H1 (cell line): ENCODE measurements around the gene FBXL14. TPM values are rescaled to one million over a fixed set of nuclear protein-coding genes. Genes with fewer than 3 reads are reported as not detected.

Experiments
- CTCF ChIA-PET: fragments of 300-600 bp; sonication (Branson Sonifier 250); formaldehyde crosslinking; loops from one replicate; lab custom pipeline; 2021; ENCODE audit not compliant: partially characterized antibody; lab: Charles Lee
- POLR2A ChIA-PET: fragments of 300-600 bp; sonication (Branson Sonifier 250); formaldehyde crosslinking; loops from one replicate; lab custom pipeline; 2021; ENCODE audit warnings: inconsistent platforms; ENCODE audit not compliant: partially characterized antibody; lab: Charles Lee
- DNase-seq, 2 experiments: peaks; one replicate each; pipeline versions ENCODE4 v3.0.0 to v3.0.0-alpha.2; 2010 to 2022; ENCODE audit warnings: low spot score in 2 of 2, low read depth in 1 of 2, mixed read lengths in 1 of 2
- FAIRE-seq: peaks from 2 replicates; lab custom pipeline; 2011; peaks lifted over from hg19 to GRCh38; lab: Jason Lieb, UNC
- H2AFZ ChIP-seq: 2 replicates; pipeline ENCODE4 v1.8.1; 2012; ENCODE audit warnings: low read length, inconsistent platforms
- H2AK5ac ChIP-seq: 2 replicates; pipeline ENCODE4 v1.6.1; 2013; ENCODE audit warnings: low read depth, low read length
- H2BK120ac ChIP-seq: replicated peaks from 2 replicates; pipeline ENCODE3; 2013; ENCODE audit warnings: low read depth, low read length, inconsistent platforms
- H2BK12ac ChIP-seq: 2 replicates; pipeline ENCODE4 v1.6.1; 2013; ENCODE audit warnings: low read depth, low read length
- H2BK15ac ChIP-seq: 2 replicates; pipeline ENCODE4 v1.6.1; 2013; ENCODE audit warnings: low read length
- H2BK20ac ChIP-seq: 2 replicates; pipeline ENCODE4 v1.6.1; 2013; ENCODE audit warnings: low read length
- H2BK5ac ChIP-seq: 2 replicates; pipeline ENCODE4 v1.6.1; 2013; ENCODE audit warnings: low read depth, low read length
- H3K14ac ChIP-seq: 2 replicates; pipeline ENCODE4 v1.6.1; 2013; ENCODE audit warnings: inconsistent platforms; ENCODE audit not compliant: insufficient read length
- H3K18ac ChIP-seq: 2 replicates; pipeline ENCODE4 v1.6.1; 2013; ENCODE audit warnings: low read length; ENCODE audit errors: extremely low read depth
- H3K23ac ChIP-seq: 2 replicates; pipeline ENCODE4 v1.6.1; 2013; ENCODE audit warnings: inconsistent platforms; ENCODE audit not compliant: insufficient read length
- H3K23me2 ChIP-seq: 2 replicates; pipeline ENCODE4 v1.6.1; 2013; ENCODE audit warnings: low read depth, low read length
- H3K27ac ChIP-seq: 2 replicates; pipeline ENCODE4 v1.6.1; 2011; ENCODE audit warnings: low read depth, low read length, inconsistent platforms
- H3K27me3 ChIP-seq, 4 experiments: replicated peaks in 1 of 4; 1 replicate in 1 of 4; 2 replicates in 3 of 4; pipeline versions ENCODE4 v1.6.1 to v1.8.1; 2011 to 2013; ENCODE audit warnings: low read length in 3 of 4, mild to moderate bottlenecking in 3 of 4, inconsistent platforms in 2 of 4, mixed read lengths in 2 of 4, moderate library complexity in 1 of 4; ENCODE audit not compliant: control insufficient read depth in 3 of 4, insufficient read depth in 3 of 4; ENCODE audit errors: extremely low read depth in 1 of 4
- H3K36me3 ChIP-seq, 4 experiments: 2 replicates each; pipeline versions ENCODE4 v1.6.1 to v1.8.1; 2011 to 2013; ENCODE audit warnings: mild to moderate bottlenecking in 4 of 4, low read length in 3 of 4, moderate library complexity in 2 of 4, control low read depth in 1 of 4, inconsistent platforms in 1 of 4; ENCODE audit not compliant: insufficient read depth in 4 of 4, control insufficient read depth in 2 of 4
- H3K4ac ChIP-seq: replicated peaks from 2 replicates; pipeline ENCODE3; 2013; ENCODE audit warnings: low read length, low read depth, mixed read lengths, inconsistent platforms; ENCODE audit not compliant: insufficient read length
- H3K4me1 ChIP-seq, 4 experiments: replicated peaks in 1 of 4; 1 replicate in 1 of 4; 2 replicates in 3 of 4; pipeline versions ENCODE4 v1.6.1 to v1.8.1; 2011 to 2013; ENCODE audit warnings: low read length in 3 of 4, inconsistent platforms in 2 of 4, mixed read lengths in 1 of 4; ENCODE audit not compliant: insufficient read depth in 4 of 4, control insufficient read depth in 3 of 4
- H3K4me2 ChIP-seq, 2 experiments: 2 replicates each; pipeline versions ENCODE4 v1.6.1 to v1.8.1; 2011 to 2013; ENCODE audit warnings: low read depth in 2 of 2, low read length in 2 of 2, control low read depth in 1 of 2, inconsistent platforms in 1 of 2, mild to moderate bottlenecking in 1 of 2; ENCODE audit not compliant: insufficient read depth in 1 of 2
- H3K4me3 ChIP-seq, 4 experiments: fragments of 200-600, 300-600 bp in 1 of 4; sonication (generic), shearing (Covaris generic), sonication (Bioruptor Twin) in 1 of 4; 2 replicates each; pipeline versions ENCODE4 v1.5.1 to v1.8.1; 2011 to 2016; ENCODE audit warnings: low read length in 4 of 4, low read depth in 3 of 4, control low read depth in 2 of 4, inconsistent platforms in 2 of 4, mild to moderate bottlenecking in 2 of 4, mixed read lengths in 1 of 4, moderate library complexity in 1 of 4; ENCODE audit not compliant: insufficient read depth in 2 of 4; ENCODE audit errors: extremely low read depth in 1 of 4
- H3K56ac ChIP-seq: replicated peaks from 2 replicates; pipeline ENCODE3; 2013; ENCODE audit warnings: low read depth, mild to moderate bottlenecking, mixed read lengths, low read length, inconsistent platforms; ENCODE audit not compliant: insufficient read length
- H3K79me1 ChIP-seq: 2 replicates; pipeline ENCODE4 v1.6.1; 2013; ENCODE audit warnings: low read depth, low read length, control low read depth
- H3K79me2 ChIP-seq, 2 experiments: 2 replicates each; pipeline versions ENCODE4 v1.6.1 to v1.8.1; 2012 to 2013; ENCODE audit warnings: low read length in 2 of 2, mild to moderate bottlenecking in 2 of 2, inconsistent platforms in 1 of 2; ENCODE audit not compliant: insufficient read depth in 2 of 2, control insufficient read depth in 1 of 2
- H3K9ac ChIP-seq, 4 experiments: replicated peaks in 1 of 4; 1 replicate in 1 of 4; 2 replicates in 3 of 4; pipeline versions ENCODE4 v1.6.1 to v1.8.1; 2011 to 2013; ENCODE audit warnings: low read depth in 3 of 4, low read length in 3 of 4, control low read depth in 2 of 4, mild to moderate bottlenecking in 2 of 4, moderate library complexity in 2 of 4, inconsistent platforms in 1 of 4; ENCODE audit errors: extremely low read depth in 1 of 4
- H3K9me3 ChIP-seq, 2 experiments: 2 replicates each; pipeline versions ENCODE4 v1.6.1 to v1.8.1; 2012 to 2013; ENCODE audit warnings: mild to moderate bottlenecking in 2 of 2, moderate library complexity in 2 of 2, control low read depth in 1 of 2, inconsistent platforms in 1 of 2, low read depth in 1 of 2, low read length in 1 of 2, mixed read lengths in 1 of 2; ENCODE audit not compliant: insufficient read depth in 2 of 2
- H4K20me1 ChIP-seq, 2 experiments: replicated peaks in 1 of 2; 2 replicates each; pipeline versions ENCODE3 to v1.8.1; 2011 to 2013; ENCODE audit warnings: inconsistent platforms in 2 of 2, low read length in 2 of 2, mild to moderate bottlenecking in 1 of 2; ENCODE audit not compliant: insufficient read depth in 2 of 2, control insufficient read depth in 1 of 2
- H4K5ac ChIP-seq: 2 replicates; pipeline ENCODE4 v1.6.1; 2013; ENCODE audit warnings: low read length, low read depth, mixed read lengths, inconsistent platforms; ENCODE audit not compliant: insufficient read length
- H4K8ac ChIP-seq: 2 replicates; pipeline ENCODE4 v1.8.0; 2013; ENCODE audit warnings: mild to moderate bottlenecking, moderate library complexity, low read length, inconsistent platforms; ENCODE audit not compliant: insufficient read depth; ENCODE audit errors: extremely low read depth
- H4K91ac ChIP-seq: replicated peaks from 2 replicates; pipeline ENCODE3; 2013; ENCODE audit warnings: low read length, mixed read lengths, inconsistent platforms; ENCODE audit not compliant: insufficient read length
- BCL11A ChIP-seq, 2 experiments: IDR thresholded peaks; one replicate each; pipeline ENCODE4 v1.6.1; 2011; ENCODE audit warnings: low read depth in 2 of 2, low read length in 2 of 2, mild to moderate bottlenecking in 2 of 2
- BRCA1 ChIP-seq: IDR thresholded peaks from 2 replicates; pipeline ENCODE4 v1.6.1; 2012; ENCODE audit warnings: low read depth, low read length, improper control_type of control experiment
- CHD2 ChIP-seq: IDR thresholded peaks from 2 replicates; pipeline ENCODE4 v1.6.1; 2012; ENCODE audit warnings: low read length, improper control_type of control experiment
- GTF2F1 ChIP-seq: IDR thresholded peaks from 2 replicates; pipeline ENCODE4 v1.6.1; 2012; ENCODE audit warnings: low read depth, low read length, improper control_type of control experiment, borderline replicate concordance
- KDM5A ChIP-seq: fragments of 200-600 bp; IDR thresholded peaks from 2 replicates; pipeline ENCODE4 v1.7.1; 2012; ENCODE audit warnings: mild to moderate bottlenecking, low read length, inconsistent platforms, mixed read lengths
- MAFK ChIP-seq: IDR thresholded peaks from 2 replicates; pipeline ENCODE4 v1.6.1; 2012; ENCODE audit warnings: low read depth, mild to moderate bottlenecking, improper control_type of control experiment, low read length
- POLR2A ChIP-seq, 2 experiments: IDR thresholded peaks; 1 replicate in 1 of 2; 2 replicates in 1 of 2; pipeline ENCODE4 v1.6.1; 2011; ENCODE audit warnings: low read depth in 2 of 2, low read length in 2 of 2, mild to moderate bottlenecking in 2 of 2; ENCODE audit errors: control extremely low read depth in 1 of 2
- POLR2AphosphoS5 ChIP-seq: IDR thresholded peaks from 2 replicates; pipeline ENCODE4 v1.6.1; 2011; ENCODE audit warnings: low read depth, low read length
- RAD21 ChIP-seq, 2 experiments: IDR thresholded peaks in 1 of 2; conservative IDR thresholded peaks in 1 of 2; 2 replicates each; pipeline ENCODE4 v1.6.1; 2011; ENCODE audit warnings: low read depth in 2 of 2, low read length in 2 of 2, improper control_type of control experiment in 1 of 2, inconsistent platforms in 1 of 2, mild to moderate bottlenecking in 1 of 2, moderate library complexity in 1 of 2
- RFX5 ChIP-seq: IDR thresholded peaks from 2 replicates; pipeline ENCODE4 v1.6.1; 2011; ENCODE audit warnings: low read depth, low read length, improper control_type of control experiment, borderline replicate concordance
- SIX5 ChIP-seq: IDR thresholded peaks from 2 replicates; pipeline ENCODE4 v1.6.1; 2011; ENCODE audit warnings: mild to moderate bottlenecking, low read depth, low read length
- SP1 ChIP-seq: IDR thresholded peaks from 2 replicates; pipeline ENCODE4 v1.6.1; 2011; ENCODE audit warnings: low read depth, low read length
- TBP ChIP-seq: IDR thresholded peaks from 2 replicates; pipeline ENCODE4 v1.6.1; 2011; ENCODE audit warnings: low read depth, low read length, improper control_type of control experiment
- WGBS, 2 experiments: shearing (Covaris generic) in 1 of 2; methylation state at CpG; one replicate each; pipeline versions ENCODE4 v1.1.6 to v1.1.7; 2013 to 2015; ENCODE audit warnings: low lambda C conversion rate in 2 of 2, mixed read lengths in 2 of 2, inconsistent platforms in 1 of 2, low coverage in 1 of 2, missing lambda C conversion rate in 1 of 2; ENCODE audit not compliant: insufficient replicate concordance in 2 of 2, insufficient coverage in 1 of 2, insufficient read length in 1 of 2; ENCODE audit errors: extremely low coverage in 1 of 2, missing lambda C conversion rate in 1 of 2; 5-methylcytosine and 5-hydroxymethylcytosine counted together
- polyA plus RNA-seq, 7 experiments: library from polyadenylated mRNA; depleted of rRNA in 3 of 7; stranded (reverse) in 5 of 7; unstranded in 2 of 7; fragments of >200 nt in 5 of 7; fragments of 200-250 nt in 2 of 7; gene quantifications; 1 replicate in 5 of 7; 2 replicates in 1 of 7; 4 replicates in 1 of 7; pipeline versions ENCODE4 v1.2.1 to v1.2.3, GENCODE V29; 2011 to 2013; ENCODE audit warnings: missing spikeins in 2 of 7, mixed read lengths in 2 of 7
- total RNA-seq: library from RNA; stranded (reverse); fragmentation: NEBNext Ultra II Directional; extraction: Animal tissue kit (Norgen Biotek cat#: 25700); gene quantifications from 2 replicates; pipeline ENCODE4 v1.2.1, GENCODE V29; 2021
- TF ChIP-seq, protein P1 (sequence below): IDR thresholded peaks from 2 replicates; pipeline ENCODE4 v1.6.1; 2011; ENCODE audit warnings: low read length, improper control_type of control experiment

FBXL14 gene
- total and polyA plus RNA-seq, 2 of the 8 experiments (the other 6 are each of a cell fraction or from before 2014, with no cell fraction given): 5.5 to 9.6 TPM

DNA sequence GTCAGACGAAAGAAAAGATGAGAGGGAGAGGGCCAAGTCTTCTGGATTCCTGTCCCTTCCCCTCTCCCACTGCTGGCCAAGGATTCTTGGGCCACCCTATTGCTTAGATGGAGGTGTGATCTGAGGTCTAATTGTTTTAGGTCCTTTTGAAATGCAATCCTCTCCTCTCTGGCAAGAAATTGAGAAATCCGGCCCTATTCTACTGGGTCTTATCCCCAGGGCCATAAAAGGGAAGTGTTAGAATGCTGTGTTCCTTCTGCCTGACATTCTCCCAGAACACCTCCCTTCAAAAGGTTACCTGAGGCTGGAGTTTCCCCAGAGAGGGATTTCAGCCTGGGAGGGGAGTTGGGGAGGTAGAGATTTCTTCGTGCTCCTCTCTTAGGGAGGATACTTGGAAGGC, 39.1 kb upstream of the FBXL14 start:
- peaks cover 0 to 4% of the 10 kb centered on the region in 2 experiments for H4K20me1 ChIP-seq
- no peak for TF ChIP-seq TBP
- TF ChIP-seq KDM5A: no peak
- TF ChIP-seq SP1: no peak
- TF ChIP-seq SIX5: no peak
- TF ChIP-seq BRCA1: no peak
- TF ChIP-seq, protein P1, sequence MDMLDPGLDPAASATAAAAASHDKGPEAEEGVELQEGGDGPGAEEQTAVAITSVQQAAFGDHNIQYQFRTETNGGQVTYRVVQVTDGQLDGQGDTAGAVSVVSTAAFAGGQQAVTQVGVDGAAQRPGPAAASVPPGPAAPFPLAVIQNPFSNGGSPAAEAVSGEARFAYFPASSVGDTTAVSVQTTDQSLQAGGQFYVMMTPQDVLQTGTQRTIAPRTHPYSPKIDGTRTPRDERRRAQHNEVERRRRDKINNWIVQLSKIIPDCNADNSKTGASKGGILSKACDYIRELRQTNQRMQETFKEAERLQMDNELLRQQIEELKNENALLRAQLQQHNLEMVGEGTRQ: no peak
- TF ChIP-seq BCL11A (IDR thresholded peaks at IDR 0.05; ENCODE audit: low read depth in 2 of 2, low read length in 2 of 2): no peak
- no peak for TF ChIP-seq POLR2AphosphoS5
- no peak for TF ChIP-seq RFX5
- no peak for TF ChIP-seq POLR2A (IDR thresholded peaks at IDR 0.05; ENCODE audit: control extremely low read depth in 1 of 2, low read depth in 2 of 2, low read length in 2 of 2)
- TF ChIP-seq GTF2F1: no peak
- no peak for TF ChIP-seq MAFK
- TF ChIP-seq CHD2: no peak
- TF ChIP-seq RAD21 (IDR thresholded peaks at IDR 0.05 in 1 of 2, conservative IDR thresholded peaks at IDR 0.05 in 1 of 2; ENCODE audit: low read depth in 2 of 2, low read length in 2 of 2): no peak

More for the DNA sequence above, 39.1 kb upstream of the FBXL14 start:
- Histone ChIP-seq H3K27me3 (peaks cover 34 to 68% (median 58%) of the 10 kb centered on the region in 4 experiments), H2AK5ac (no peak overlapping the region), H2BK15ac (no peak overlapping the region), H3K23ac (no peak overlapping the region), H3K4me3 (no peak overlapping the region), H4K5ac (no peak overlapping the region), H3K36me3 (no peaks in the 10 kb centered on the region), H3K56ac (no peak overlapping the region), H3K4ac (no peak overlapping the region), H3K9me3 (no peaks in the 10 kb centered on the region), H3K27ac (no peak overlapping the region), H3K14ac (no peak overlapping the region), H3K4me2 (no peak overlapping the region), H2AFZ (no peak overlapping the region), H3K79me2 (no peaks in the 10 kb centered on the region), H2BK20ac (no peak overlapping the region), H3K9ac (no peak overlapping the region), H2BK12ac (no peak overlapping the region), H2BK5ac (no peak overlapping the region), H2BK120ac (no peak overlapping the region), H4K8ac (no peak overlapping the region), H3K4me1 (peaks cover 2 to 24% (median 18%) of the 10 kb centered on the region in 4 experiments), H4K91ac (no peak overlapping the region), H3K18ac (no peak overlapping the region), H3K23me2 (peaks cover 8% of the 10 kb centered on the region; the same call in 1 of the 2 replicates), H3K79me1 (no peaks in the 10 kb centered on the region)
- FAIRE-seq: no peak
- DNase-seq: no peak
- POLR2A ChIA-PET: interaction anchor here (0.5 to 0.6 kb wide), 2 partner anchors 158 to 1034 kb away, joined by 3 read pairs; no protein-coding TSS in a partner anchor
- WGBS, 2 experiments: 88% methylated on average over 2 of the region's 3 CpGs; no CpG with 5 or more reads in 1 of the 2 experiments
- CTCF ChIA-PET: interaction anchor here (0.6 to 3.6 kb wide), 14 partner anchors 8 to 990 kb away, joined by 3 to 36 read pairs (median 4); no protein-coding TSS in a partner anchor
